HL-60 (cell line): ENCODE results near the gene CHRNA4.

Experiments
- POLR2AphosphoS5 ChIP-seq: IDR thresholded peaks from 2 replicates; pipeline ENCODE4 v1.6.1; 2012; ENCODE audit warnings: low read depth
- REST ChIP-seq: IDR thresholded peaks from 2 replicates; pipeline ENCODE4 v1.6.1; 2012; ENCODE audit warnings: low read depth; ENCODE audit not compliant: insufficient replicate concordance
- SPI1 ChIP-seq: IDR thresholded peaks from 2 replicates; pipeline ENCODE4 v1.6.1; 2012; ENCODE audit warnings: low read depth, mild to moderate bottlenecking, borderline replicate concordance
- TF ChIP-seq, protein P1 (sequence below): IDR thresholded peaks from one replicate; pipeline ENCODE4 v1.5.1; 2011; ENCODE audit warnings: low read length, control low read depth, inconsistent platforms; ENCODE audit not compliant: insufficient read depth

DNA sequence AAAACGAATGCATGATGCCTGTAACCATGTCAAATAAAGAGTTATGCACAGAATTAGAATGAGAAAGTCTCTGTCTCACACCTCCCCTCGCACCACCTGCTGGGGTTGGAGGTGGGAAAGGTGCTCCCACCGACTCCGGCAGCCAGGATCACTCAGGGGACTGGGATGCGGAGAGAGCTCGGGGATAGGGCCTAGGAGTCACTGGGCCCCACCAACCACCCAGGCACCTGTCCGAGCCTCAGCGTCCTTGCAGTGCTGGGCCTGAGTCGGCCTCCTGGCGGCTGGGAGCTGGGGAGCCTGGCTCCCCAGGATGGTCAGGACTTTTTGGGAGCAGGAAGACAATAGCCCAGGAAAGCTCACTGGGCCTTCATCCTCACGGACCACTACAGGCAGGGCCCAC, 22.4 kb upstream of the CHRNA4 start:
- TF ChIP-seq, protein P1, sequence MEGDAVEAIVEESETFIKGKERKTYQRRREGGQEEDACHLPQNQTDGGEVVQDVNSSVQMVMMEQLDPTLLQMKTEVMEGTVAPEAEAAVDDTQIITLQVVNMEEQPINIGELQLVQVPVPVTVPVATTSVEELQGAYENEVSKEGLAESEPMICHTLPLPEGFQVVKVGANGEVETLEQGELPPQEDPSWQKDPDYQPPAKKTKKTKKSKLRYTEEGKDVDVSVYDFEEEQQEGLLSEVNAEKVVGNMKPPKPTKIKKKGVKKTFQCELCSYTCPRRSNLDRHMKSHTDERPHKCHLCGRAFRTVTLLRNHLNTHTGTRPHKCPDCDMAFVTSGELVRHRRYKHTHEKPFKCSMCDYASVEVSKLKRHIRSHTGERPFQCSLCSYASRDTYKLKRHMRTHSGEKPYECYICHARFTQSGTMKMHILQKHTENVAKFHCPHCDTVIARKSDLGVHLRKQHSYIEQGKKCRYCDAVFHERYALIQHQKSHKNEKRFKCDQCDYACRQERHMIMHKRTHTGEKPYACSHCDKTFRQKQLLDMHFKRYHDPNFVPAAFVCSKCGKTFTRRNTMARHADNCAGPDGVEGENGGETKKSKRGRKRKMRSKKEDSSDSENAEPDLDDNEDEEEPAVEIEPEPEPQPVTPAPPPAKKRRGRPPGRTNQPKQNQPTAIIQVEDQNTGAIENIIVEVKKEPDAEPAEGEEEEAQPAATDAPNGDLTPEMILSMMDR, result no peak
- TF ChIP-seq POLR2AphosphoS5 (no peak), REST (no peak), SPI1 (no peak)
